ENCODE measurements around the gene LITAF. TPM values are rescaled to one million over a fixed set of nuclear protein-coding genes. Genes with fewer than 3 reads are reported as not detected.

Gene LITAF
- polyA plus RNA-seq, 1 of the 3 experiments (the other 2 are of a cell fraction), result 45.7 TPM

DNA sequence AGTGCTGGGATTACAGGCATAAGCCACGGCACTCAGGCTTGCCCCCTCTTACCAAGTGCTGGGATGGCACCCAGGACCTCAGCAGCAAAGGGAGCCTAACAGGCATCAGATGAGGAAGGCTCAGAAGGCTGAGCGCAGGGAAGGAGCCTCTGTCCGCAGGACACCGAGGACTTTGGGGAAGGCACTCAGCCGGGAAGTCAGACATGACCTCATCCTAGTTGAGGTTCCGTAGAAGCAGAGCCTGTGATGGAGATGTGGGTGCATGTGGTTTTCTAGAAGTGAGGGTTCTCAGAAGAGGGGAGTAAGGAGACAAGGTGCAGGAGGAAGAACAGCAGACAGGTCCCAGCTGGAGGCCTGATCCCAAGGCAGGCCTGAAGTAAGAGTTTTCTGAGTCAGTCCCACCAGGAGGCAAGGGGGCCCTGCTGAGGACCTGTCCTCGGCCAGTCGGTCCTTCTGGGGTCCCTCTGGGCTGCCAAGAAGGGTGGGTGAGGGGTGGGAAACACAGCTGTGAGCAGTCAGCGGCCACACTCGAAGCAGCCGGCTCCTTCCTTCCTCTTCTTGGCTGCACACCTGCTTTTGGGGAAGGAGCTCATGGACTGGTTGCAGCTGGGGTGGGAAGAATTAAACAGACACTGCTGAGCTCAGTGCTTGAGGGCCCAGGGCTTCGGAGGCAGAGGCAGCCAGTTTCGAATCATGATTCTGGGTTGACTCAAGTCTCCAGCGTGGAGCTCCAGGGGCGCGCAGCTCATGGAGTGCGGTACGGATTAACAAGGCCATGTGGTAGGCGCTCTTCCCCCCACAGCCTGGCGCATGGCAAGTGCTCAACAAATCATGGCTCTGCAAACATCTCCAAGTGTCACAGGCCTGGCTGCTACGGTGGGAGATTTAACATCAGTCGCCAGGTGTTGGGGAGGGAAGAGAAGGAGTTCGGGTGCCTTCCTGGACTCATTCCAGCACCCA, 42.6 kb upstream of the LITAF start:
- Histone ChIP-seq H3K79me2 (ENCODE audit: insufficient read depth) (no peaks in the 10 kb centered on the region), H3K9me3 (no peaks in the 10 kb centered on the region), H3K9me2 (no peaks in the 10 kb centered on the region), H3K4me2 (no peak overlapping the region), H3K4me3 (ENCODE audit: low read depth in 2 of 2, low read length in 1 of 2) (no peak overlapping the region), H3K27ac (ENCODE audit: low read depth in 2 of 2, low read length in 1 of 2) (no peak overlapping the region), H4K20me1 (ENCODE audit: insufficient read depth) (no peaks in the 10 kb centered on the region), H3K9ac (no peak overlapping the region), H3K4me1 (ENCODE audit: control insufficient read depth in 1 of 2, insufficient read depth in 2 of 2, low read depth in 1 of 2, low read length in 1 of 2) (peaks cover 0 to 6% of the 10 kb centered on the region in 2 experiments; a peak in 1 of 4 replicates), H3K27me3 (ENCODE audit: insufficient read depth) (no peaks in the 10 kb centered on the region), H2AFZ (ENCODE audit: low read depth) (no peak overlapping the region), H3K36me3 (replicated peaks in 1 of 2; ENCODE audit: control insufficient read depth in 1 of 2, insufficient read depth in 2 of 2, low read length in 1 of 2) (no peaks in the 10 kb centered on the region), H3F3A (replicated peaks; ENCODE audit: insufficient read depth) (no peaks in the 10 kb centered on the region)
- DNase-seq, result no peak
- WGBS (ENCODE audit: low lambda C conversion rate), result 93% methylated on average over 23 of the region's 23 CpGs
- CTCF ChIA-PET, result interaction anchor here (0.7 to 1.0 kb wide), 3 partner anchors 10 to 233 kb away, joined by 3 to 4 read pairs (median 4); no protein-coding TSS in a partner anchor
- TF ChIP-seq, protein P1, sequence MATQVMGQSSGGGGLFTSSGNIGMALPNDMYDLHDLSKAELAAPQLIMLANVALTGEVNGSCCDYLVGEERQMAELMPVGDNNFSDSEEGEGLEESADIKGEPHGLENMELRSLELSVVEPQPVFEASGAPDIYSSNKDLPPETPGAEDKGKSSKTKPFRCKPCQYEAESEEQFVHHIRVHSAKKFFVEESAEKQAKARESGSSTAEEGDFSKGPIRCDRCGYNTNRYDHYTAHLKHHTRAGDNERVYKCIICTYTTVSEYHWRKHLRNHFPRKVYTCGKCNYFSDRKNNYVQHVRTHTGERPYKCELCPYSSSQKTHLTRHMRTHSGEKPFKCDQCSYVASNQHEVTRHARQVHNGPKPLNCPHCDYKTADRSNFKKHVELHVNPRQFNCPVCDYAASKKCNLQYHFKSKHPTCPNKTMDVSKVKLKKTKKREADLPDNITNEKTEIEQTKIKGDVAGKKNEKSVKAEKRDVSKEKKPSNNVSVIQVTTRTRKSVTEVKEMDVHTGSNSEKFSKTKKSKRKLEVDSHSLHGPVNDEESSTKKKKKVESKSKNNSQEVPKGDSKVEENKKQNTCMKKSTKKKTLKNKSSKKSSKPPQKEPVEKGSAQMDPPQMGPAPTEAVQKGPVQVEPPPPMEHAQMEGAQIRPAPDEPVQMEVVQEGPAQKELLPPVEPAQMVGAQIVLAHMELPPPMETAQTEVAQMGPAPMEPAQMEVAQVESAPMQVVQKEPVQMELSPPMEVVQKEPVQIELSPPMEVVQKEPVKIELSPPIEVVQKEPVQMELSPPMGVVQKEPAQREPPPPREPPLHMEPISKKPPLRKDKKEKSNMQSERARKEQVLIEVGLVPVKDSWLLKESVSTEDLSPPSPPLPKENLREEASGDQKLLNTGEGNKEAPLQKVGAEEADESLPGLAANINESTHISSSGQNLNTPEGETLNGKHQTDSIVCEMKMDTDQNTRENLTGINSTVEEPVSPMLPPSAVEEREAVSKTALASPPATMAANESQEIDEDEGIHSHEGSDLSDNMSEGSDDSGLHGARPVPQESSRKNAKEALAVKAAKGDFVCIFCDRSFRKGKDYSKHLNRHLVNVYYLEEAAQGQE (IDR thresholded peaks at IDR 0.05; ENCODE audit: low read depth, low read length), result no peak
- no peak for TF ChIP-seq RAD21 (IDR thresholded peaks at IDR 0.05; ENCODE audit: low read length)
- POLR2A ChIA-PET, result no interaction called here

DNA sequence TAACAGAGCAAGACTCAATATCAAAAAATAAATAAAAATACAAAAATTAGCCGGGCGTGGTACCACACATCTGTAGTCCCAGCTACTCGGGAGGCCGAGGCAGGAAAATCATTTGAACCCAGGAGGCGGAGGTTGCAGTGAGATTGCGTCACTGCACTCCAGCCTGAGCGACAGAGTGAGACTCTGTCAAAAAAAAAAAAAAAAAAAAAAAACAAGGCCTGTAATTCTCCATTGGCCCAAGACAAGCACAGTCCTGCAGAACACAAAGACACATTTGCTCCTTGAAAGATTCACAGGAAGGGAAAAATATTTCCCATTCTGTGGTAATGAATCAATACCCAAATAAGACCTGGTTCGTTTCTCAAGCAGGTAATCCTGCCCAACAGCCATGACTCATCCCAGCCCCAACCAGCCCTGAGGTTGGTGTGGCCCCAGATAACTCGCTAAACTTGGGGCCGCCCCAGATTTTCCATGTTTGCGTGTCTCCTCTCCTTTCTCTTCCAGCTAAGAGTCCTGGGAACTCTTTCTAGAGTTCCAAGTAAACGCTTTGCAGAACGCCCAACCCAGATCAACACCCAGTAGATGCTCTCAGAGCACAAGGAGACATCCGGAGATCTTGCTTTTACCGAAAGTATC, 41.2 kb upstream of the LITAF start:
- H3F3A ChIP-seq (replicated peaks; ENCODE audit: insufficient read depth), result no peaks in the 10 kb centered on the region
- 87% methylated on average over 15 of the region's 15 CpGs for WGBS (ENCODE audit: low lambda C conversion rate)
- H3K4me2 ChIP-seq, result no peak overlapping the region
- H3K4me1 ChIP-seq (ENCODE audit: control insufficient read depth in 1 of 2, insufficient read depth in 2 of 2, low read depth in 1 of 2, low read length in 1 of 2), result peaks cover 0 to 6% of the 10 kb centered on the region in 2 experiments; a peak in 1 of 4 replicates
- H4K20me1 ChIP-seq (ENCODE audit: insufficient read depth), result no peaks in the 10 kb centered on the region
- H3K27ac ChIP-seq (ENCODE audit: low read depth in 2 of 2, low read length in 1 of 2), result no peak overlapping the region
- no peak overlapping the region for H3K4me3 ChIP-seq (ENCODE audit: low read depth in 2 of 2, low read length in 1 of 2)
- H3K9me2 ChIP-seq, result no peaks in the 10 kb centered on the region
- H3K27me3 ChIP-seq (ENCODE audit: insufficient read depth), result no peaks in the 10 kb centered on the region
- H2AFZ ChIP-seq (ENCODE audit: low read depth), result no peak overlapping the region
- ChIA-PET POLR2A (no interaction called here), CTCF (interaction anchor here (1.7 kb wide), 1 partner anchor 14 kb away, joined by 7 read pairs; no protein-coding TSS in a partner anchor)
- no peaks in the 10 kb centered on the region for H3K79me2 ChIP-seq (ENCODE audit: insufficient read depth)
- no peak overlapping the region for H3K9ac ChIP-seq
- no peaks in the 10 kb centered on the region for H3K9me3 ChIP-seq
- no peak for DNase-seq
- no peaks in the 10 kb centered on the region for H3K36me3 ChIP-seq (replicated peaks in 1 of 2; ENCODE audit: control insufficient read depth in 1 of 2, insufficient read depth in 2 of 2, low read length in 1 of 2)
- TF ChIP-seq, protein P2, sequence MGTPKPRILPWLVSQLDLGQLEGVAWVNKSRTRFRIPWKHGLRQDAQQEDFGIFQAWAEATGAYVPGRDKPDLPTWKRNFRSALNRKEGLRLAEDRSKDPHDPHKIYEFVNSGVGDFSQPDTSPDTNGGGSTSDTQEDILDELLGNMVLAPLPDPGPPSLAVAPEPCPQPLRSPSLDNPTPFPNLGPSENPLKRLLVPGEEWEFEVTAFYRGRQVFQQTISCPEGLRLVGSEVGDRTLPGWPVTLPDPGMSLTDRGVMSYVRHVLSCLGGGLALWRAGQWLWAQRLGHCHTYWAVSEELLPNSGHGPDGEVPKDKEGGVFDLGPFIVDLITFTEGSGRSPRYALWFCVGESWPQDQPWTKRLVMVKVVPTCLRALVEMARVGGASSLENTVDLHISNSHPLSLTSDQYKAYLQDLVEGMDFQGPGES (IDR thresholded peaks at IDR 0.05; ENCODE audit: low read depth, low read length), result no peak
- no peak for TF ChIP-seq TCF12 (IDR thresholded peaks at IDR 0.05)
- no peak for TF ChIP-seq NRF1 (IDR thresholded peaks at IDR 0.05; ENCODE audit: low read depth, low read length)
- no peak for TF ChIP-seq YY1 (IDR thresholded peaks at IDR 0.05; ENCODE audit: low read depth)
- TF ChIP-seq, protein P3, sequence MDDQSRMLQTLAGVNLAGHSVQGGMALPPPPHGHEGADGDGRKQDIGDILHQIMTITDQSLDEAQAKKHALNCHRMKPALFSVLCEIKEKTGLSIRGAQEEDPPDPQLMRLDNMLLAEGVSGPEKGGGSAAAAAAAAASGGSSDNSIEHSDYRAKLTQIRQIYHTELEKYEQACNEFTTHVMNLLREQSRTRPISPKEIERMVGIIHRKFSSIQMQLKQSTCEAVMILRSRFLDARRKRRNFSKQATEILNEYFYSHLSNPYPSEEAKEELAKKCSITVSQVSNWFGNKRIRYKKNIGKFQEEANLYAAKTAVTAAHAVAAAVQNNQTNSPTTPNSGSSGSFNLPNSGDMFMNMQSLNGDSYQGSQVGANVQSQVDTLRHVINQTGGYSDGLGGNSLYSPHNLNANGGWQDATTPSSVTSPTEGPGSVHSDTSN (IDR thresholded peaks at IDR 0.05), result no peak
- TF ChIP-seq SMC3 (IDR thresholded peaks at IDR 0.05; ENCODE audit: low read depth, low read length), result no peak
- no peak for TF ChIP-seq FOSL2 (IDR thresholded peaks at IDR 0.05; ENCODE audit: borderline replicate concordance, low read depth)
- TF ChIP-seq POLR2AphosphoS5 (IDR thresholded peaks at IDR 0.05; ENCODE audit: low read depth, low read length), result no peak
- no peak for TF ChIP-seq FOXJ3 (CRISPR knock-in tag; IDR thresholded peaks at IDR 0.05)
- TF ChIP-seq TEAD4 (IDR thresholded peaks at IDR 0.05; ENCODE audit: borderline replicate concordance, insufficient read depth), result no peak
- TF ChIP-seq RAD21 (IDR thresholded peaks at IDR 0.05; ENCODE audit: low read length), result no peak
- TF ChIP-seq GATA2 (CRISPR knock-in tag; IDR thresholded peaks at IDR 0.05), result no peak
- TF ChIP-seq, protein P4, sequence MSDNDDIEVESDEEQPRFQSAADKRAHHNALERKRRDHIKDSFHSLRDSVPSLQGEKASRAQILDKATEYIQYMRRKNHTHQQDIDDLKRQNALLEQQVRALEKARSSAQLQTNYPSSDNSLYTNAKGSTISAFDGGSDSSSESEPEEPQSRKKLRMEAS (IDR thresholded peaks at IDR 0.05; ENCODE audit: low read depth), result no peak
- TF ChIP-seq, protein P5, sequence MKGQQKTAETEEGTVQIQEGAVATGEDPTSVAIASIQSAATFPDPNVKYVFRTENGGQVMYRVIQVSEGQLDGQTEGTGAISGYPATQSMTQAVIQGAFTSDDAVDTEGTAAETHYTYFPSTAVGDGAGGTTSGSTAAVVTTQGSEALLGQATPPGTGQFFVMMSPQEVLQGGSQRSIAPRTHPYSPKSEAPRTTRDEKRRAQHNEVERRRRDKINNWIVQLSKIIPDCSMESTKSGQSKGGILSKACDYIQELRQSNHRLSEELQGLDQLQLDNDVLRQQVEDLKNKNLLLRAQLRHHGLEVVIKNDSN (IDR thresholded peaks at IDR 0.05; ENCODE audit: borderline replicate concordance, low read depth), result no peak
- TF ChIP-seq CHD2 (IDR thresholded peaks at IDR 0.05; ENCODE audit: low read length, partially characterized antibody), result no peak
- no peak for TF ChIP-seq FOXM1 (IDR thresholded peaks at IDR 0.05; ENCODE audit: low read depth)
- TF ChIP-seq MXI1 (IDR thresholded peaks at IDR 0.05; ENCODE audit: low read depth, low read length), result no peak
- no peak for TF ChIP-seq MEF2A (IDR thresholded peaks at IDR 0.05; ENCODE audit: borderline replicate concordance, low read depth)

Data from SK-N-SH (cell line).